ENCODE results near the gene PDZRN3. TPM values are rescaled to one million over a fixed set of nuclear protein-coding genes. Genes with fewer than 3 reads are reported as not detected.

PDZRN3 gene
- 56.4 TPM for total RNA-seq

- DNase-seq (ENCODE audit: low spot score), result peak; percentile 50
Observed at GRCh38 chr3:73624821-73625665, at the start of gene PDZRN3. Gene PDZRN3, minus strand, starts transcription at chr3:73624941.

DNA sequence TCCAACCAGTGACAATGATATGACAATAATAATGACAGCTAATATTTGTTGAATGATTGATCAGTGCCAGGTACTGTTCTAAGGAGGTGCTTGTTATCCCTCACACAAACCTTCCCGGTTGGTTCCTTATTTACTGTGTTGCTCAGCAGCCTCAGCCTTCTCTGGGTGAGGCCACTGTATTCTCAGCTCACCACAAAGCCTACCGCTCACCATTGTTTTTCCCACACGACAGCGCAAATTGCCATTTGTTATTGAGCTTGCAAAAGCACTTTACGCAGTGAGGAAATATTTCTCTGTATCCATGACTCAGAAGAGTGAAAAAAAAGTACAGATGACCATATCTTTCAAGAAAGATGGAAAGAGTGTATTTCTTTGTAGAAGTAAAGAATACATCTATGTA lies 49.5 kb upstream of the PDZRN3 start:
- DNase-seq (ENCODE audit: low spot score), result no peak

DNA sequence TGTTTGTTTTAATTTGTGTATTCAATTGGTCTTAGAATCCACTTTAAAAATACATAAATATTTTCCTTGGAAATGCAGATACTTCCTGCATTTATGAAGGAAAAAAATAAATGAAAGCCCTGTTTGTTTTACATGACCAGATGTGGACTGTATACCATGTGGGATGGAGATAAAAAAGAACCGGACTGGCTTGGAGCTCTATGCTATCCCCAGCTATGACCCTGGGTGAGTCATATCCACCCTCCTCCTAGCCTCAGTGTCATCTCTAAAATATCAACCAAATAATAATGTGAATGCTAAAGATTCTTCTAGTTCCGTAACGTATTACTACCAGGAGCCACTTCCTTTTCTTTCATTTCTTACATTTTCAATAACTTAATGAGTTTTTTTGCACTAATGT lies 44.5 kb upstream of the PDZRN3 start:
- DNase-seq (ENCODE audit: low spot score), result no peak

GRCh38 chr3:73668391-73668790 lies 43.6 kb upstream of the PDZRN3 start:
- DNase-seq (ENCODE audit: low spot score), result no peak

DNA sequence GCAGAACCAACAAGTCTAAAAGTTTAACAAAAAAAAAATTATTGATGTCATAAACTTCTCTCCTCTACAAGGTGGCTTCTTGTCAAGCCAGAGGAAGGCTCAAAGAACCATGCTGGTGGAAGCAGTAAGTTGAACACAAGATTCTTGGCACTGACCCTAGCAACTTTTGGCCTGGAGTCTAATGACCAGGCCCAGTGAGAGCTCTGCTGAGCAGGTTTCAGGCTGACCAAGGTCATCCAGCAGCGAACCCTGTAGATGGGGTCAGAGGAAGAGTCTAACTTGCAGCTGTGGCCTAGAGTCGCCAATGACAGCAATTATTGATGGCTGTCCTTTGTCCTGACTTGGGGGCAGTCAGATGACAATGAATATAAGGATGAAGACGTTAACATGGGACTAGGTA lies 43.1 kb upstream of the PDZRN3 start:
- DNase-seq (ENCODE audit: low spot score), result no peak

DNA sequence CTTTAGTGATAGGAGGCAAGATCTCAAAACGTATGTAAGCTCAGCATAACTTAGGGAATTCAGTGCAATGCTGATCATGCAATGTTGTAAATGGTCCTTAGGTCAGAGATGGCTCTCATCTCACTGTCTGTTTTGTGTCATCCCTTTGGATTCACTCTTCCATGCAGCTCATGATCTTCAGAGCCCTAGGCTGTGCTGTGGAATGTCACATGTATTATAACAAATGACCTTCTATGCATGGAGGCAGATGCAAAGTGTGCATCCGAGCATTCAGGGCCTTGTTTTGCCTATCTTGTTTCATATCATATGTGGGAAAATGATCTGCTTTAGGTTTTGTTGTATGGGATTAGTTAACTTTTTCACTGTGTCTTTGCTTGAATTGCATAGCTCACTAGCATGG lies 40.5 kb upstream of the PDZRN3 start:
- DNase-seq (ENCODE audit: low spot score), result no peak

- DNase-seq (ENCODE audit: low spot score), result no peak
Observed at GRCh38 chr3:73664389-73664788, 39.6 kb upstream of the PDZRN3 start.

DNA sequence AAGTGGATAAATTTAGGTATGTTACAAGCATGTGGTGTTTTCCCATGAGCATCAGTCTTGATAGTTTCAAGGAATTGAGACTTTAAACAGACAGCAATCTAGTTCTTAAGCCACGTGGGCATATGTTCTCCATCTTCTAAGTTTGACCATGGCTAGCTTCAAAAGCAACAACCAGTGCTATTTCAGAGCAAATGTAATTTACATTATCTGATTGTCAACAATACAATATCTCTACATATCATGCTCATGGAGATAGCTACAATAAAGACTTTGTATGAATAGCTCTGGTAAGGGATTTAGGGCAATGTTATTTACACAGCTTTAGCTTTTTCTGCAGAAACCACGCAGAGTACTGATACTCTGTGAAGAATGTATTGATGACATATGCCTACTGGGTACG lies 38.8 kb upstream of the PDZRN3 start:
- DNase-seq (ENCODE audit: low spot score), result no peak

DNA sequence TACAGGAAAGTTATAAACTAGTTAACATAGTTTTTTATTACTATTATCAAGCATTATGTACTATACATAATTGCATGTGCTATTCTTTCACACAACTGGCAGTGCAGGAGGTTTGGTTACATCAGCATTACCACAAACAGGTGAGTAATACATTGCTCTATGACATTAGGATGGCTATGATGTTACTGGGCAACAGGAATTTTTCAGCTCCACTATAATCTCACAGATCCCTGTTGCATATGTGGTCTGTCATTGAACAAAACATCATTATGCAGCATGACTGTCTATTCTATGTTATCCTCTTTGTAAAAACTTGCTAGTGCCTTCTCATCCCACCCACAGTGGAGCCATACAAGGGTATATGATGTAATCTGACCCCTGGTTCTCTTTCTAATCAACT lies 36.5 kb upstream of the PDZRN3 start:
- no peak for DNase-seq (ENCODE audit: low spot score)

- DNase-seq (ENCODE audit: low spot score), result no peak
Observed at GRCh38 chr3:73658227-73658626, 33.5 kb upstream of the PDZRN3 start.

- no peak for DNase-seq (ENCODE audit: low spot score)
Observed at GRCh38 chr3:73657186-73657585, 32.4 kb upstream of the PDZRN3 start.

DNA sequence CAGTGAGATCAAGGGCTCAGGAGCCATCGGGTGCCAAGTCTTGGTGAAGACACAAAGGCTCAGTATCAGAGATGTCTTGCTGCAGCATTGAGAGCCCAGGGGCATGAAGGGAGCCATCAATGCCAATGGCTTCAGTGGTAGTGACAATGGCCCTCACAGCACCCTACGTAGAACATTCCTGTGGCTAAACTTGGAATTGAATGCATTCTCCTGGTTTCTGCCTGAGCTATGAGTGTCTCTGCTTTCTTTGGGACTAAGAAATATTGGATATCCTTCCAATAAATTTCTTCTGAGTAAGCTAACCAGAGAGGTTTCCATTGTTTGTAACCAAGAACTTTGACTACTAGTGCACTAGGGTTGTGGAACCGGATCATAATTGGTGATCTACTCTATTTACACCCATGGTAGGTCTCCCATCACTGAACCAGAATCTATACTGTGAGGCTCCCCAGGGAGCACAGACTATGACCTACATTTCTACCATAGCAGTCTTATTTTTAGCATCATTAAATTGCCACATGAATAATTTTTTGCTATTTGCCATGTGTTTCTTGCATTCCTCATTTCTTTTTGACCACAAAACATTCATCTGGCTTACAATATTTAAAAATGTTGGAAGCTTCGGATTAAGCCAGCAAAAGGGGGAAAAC lies 31.6 kb upstream of the PDZRN3 start:
- DNase-seq (ENCODE audit: low spot score), result no peak

DNA sequence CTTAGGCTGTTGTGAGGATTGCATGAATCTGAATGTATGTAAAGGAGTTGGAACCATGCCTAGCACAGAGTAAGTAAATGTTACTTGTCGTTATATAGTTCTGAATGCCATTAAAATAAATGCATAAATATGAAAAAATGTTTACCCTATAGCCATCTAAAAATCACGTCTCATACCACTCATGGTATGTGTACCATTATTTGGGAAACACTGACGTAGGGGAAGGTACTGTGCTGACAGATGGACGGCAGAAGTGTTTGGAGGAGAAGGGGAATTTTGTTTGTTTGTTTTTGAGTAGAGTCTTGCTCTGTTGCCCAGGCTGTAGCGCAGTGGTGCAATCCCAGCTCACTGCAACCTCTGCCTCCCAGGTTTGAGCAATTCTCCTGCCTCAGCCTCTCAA lies 30.5 kb upstream of the PDZRN3 start:
- DNase-seq (ENCODE audit: low spot score), result no peak

GRCh38 chr3:73653877-73654276 lies 29.1 kb upstream of the PDZRN3 start:
- no peak for DNase-seq (ENCODE audit: low spot score)

DNA sequence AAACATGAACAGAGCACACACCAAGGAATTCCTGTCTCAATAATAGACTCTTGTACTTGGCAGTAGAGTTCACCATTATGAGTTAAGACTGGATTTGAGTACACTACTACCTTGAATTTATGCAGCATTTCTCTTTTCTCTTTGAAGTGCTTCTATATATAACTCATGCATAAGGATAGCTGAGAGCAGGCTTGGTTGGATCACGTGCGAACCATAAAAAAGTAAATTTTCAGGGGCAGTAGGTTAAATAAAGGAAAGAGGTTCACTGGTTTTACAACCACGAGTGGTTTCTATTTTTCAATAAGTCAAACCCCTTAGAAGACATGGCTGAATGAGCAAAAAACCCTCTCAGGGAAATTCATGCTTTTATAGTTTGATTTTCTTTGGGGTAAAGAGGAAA lies 28.6 kb upstream of the PDZRN3 start:
- no peak for DNase-seq (ENCODE audit: low spot score)

DNA sequence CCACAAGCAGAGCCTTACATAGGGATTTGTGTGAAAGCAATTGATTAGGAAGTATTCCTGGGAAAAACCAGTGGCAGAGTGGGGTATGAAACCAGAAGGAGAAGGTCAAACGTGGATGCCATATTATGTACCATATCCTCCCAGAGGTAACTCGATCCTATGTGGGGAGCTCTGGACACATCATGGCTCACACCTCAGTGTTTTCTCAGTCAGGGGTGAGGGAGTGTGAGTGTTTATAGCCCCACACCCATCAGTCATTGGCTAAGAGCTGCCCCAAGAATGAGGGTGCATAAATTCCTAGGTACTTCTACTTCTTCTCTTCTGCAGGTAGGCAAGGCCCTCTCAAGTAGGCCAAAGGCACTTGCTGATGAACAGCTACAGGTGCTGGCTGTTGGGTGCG lies 28.2 kb upstream of the PDZRN3 start:
- no peak for DNase-seq (ENCODE audit: low spot score)

- DNase-seq (ENCODE audit: low spot score), result no peak
Observed at GRCh38 chr3:73637042-73637441, 12.3 kb upstream of the PDZRN3 start.

- no peak for DNase-seq (ENCODE audit: low spot score)
Observed at GRCh38 chr3:73635254-73635653, 10.5 kb upstream of the PDZRN3 start.

DNA sequence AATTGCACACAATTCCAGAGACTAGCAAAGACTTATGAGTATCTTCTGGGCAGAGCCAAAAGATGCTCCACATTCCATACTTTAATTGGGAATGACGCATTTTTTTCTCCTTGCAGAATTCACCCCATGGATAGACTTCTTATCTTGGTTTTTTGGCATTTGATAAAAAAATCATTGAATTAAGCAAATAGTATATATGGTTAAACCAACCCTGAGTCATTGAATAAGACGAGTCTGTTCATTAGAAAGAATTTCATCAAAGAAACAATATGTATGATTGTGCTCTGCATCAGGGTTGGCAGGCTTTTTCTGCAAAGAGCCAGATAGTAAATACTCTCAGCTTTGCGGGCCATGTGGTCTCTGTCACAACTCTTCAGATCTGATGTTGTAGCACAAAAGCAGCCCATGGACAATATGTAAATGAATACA lies 9.2 kb upstream of the PDZRN3 start:
- DNase-seq (ENCODE audit: low spot score), result no peak

DNA sequence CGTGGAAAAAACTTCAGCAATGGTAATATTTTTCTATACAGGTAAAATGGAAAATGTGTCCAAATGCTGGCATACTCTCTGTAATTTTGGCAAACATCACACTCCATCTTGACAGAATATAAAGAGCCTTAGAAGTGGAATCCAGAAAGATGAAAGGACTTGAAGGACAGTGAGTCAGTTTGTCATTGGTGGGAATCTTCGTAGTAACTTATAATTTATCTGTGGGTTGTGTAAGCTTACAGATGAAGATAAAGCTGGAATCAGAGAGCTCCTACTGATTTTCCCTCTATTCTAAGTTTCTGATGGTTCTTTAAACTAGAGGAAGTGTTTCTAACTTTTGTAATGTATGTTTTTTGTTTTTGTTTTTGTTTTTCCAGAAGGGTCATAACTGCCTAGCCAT lies 8.7 kb upstream of the PDZRN3 start:
- no peak for DNase-seq (ENCODE audit: low spot score)

- no peak for DNase-seq (ENCODE audit: low spot score)
Observed at GRCh38 chr3:73626106-73626505, 1.4 kb upstream of the PDZRN3 start.

GRCh38 chr3:73624017-73624820 lies 522 bp downstream of the PDZRN3 start:
- DNase-seq (ENCODE audit: low spot score), result no peak

DNA sequence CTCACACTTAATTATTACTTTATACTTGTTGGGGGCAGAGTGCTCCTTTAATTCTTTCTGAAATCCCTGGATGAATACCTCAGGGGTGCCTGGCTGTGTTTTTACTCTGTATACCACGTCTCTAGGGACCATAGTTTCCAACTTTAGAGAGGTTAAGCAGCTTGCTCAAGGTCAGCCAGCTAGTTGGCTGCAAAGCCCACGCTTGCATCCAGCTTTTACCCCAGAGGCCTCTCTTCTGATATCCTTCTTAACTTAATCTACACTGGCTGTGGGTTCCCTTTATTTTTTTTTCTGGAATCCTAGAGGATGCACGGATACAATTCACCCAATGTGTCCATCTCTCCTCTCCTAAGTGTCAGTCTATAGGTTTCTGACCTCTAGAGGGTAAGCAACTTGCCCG lies 1.4 kb downstream of the PDZRN3 start:
- no peak for DNase-seq (ENCODE audit: low spot score)
